Esophagus muscularis mucosa (tissue), 4 donors: Measurements from ENCODE around the gene PEPD. TPM values are rescaled to one million over a fixed set of nuclear protein-coding genes. Genes with fewer than 3 reads are reported as not detected.

Experiments
- DNase-seq: peaks from one replicate; pipeline ENCODE4 v3.0.0-alpha.2; 2017; ENCODE audit errors: extremely low spot score
- H3K27ac ChIP-seq, 4 donors: fragments of 200-600 bp; sonication (generic); replicated peaks in 1 of 4; 1 replicate in 3 of 4; 2 replicates in 1 of 4; pipeline ENCODE4 v1.5.1; 2016 to 2019; ENCODE audit warnings: mild to moderate bottlenecking in 1 of 4
- H3K27me3 ChIP-seq, 4 donors: fragments of 200-600 bp; sonication (generic); one replicate each; pipeline versions ENCODE4 v1.5.1 to v1.6.0; 2016 to 2019
- H3K36me3 ChIP-seq, 4 donors: fragments of 200-600 bp; sonication (generic); one replicate each; pipeline ENCODE4 v1.5.1; 2016 to 2019
- H3K4me1 ChIP-seq, 4 donors: fragments of 200-600 bp; sonication (generic); one replicate each; pipeline ENCODE4 v1.5.1; 2016 to 2019
- H3K4me3 ChIP-seq, 4 donors: fragments of 200-600 bp; sonication (generic); 1 replicate in 2 of 4; 2 replicates in 2 of 4; pipeline ENCODE4 v1.5.1; 2016 to 2019; ENCODE audit warnings: mild to moderate bottlenecking in 4 of 4, moderate library complexity in 1 of 4
- H3K9me3 ChIP-seq, 4 donors: fragments of 200-600 bp; sonication (generic); 1 replicate in 3 of 4; 2 replicates in 1 of 4; pipeline ENCODE4 v1.5.1; 2016 to 2019
- CTCF ChIP-seq, 3 experiments: fragments of 200-600 bp in 2 of 3; fragments of 450-650 bp in 1 of 3; sonication (generic) in 2 of 3; IDR thresholded peaks; one replicate each; pipeline ENCODE4 v1.5.1; 2017 to 2019; ENCODE audit warnings: antibody characterized with exemption in 3 of 3, mild to moderate bottlenecking in 2 of 3, moderate library complexity in 1 of 3
- EP300 ChIP-seq: sonication (generic); formaldehyde crosslinking; IDR thresholded peaks from one replicate; pipeline ENCODE4 v1.6.1; 2017; ENCODE audit warnings: antibody characterized with exemption
- POLR2A ChIP-seq: fragments of 450-650 bp; IDR thresholded peaks from one replicate; pipeline ENCODE4 v1.6.1; 2017; ENCODE audit warnings: antibody characterized with exemption, moderate library complexity, mild to moderate bottlenecking, low read depth
- POLR2AphosphoS5 ChIP-seq, 2 donors: sonication (generic); formaldehyde crosslinking; IDR thresholded peaks; one replicate each; pipeline ENCODE4 v1.6.1; 2017; ENCODE audit warnings: antibody characterized with exemption in 2 of 2
- WGBS: methylation state at CpG from one replicate; pipeline ENCODE4 v1.1.5; 2018; 5-methylcytosine and 5-hydroxymethylcytosine counted together
- intact Hi-C: fragments of 100-400 bp; cut with DNase I; formaldehyde crosslinking; loops from one replicate; pipeline ENCODE4 v1.15.1; 2023
- total RNA-seq, 4 donors: library from RNA; depleted of rRNA; stranded (reverse); fragments of >200 nt; gene quantifications; one replicate each; pipeline versions ENCODE4 v1.1.0 to v1.2.1, GENCODE V29; 2016

PEPD gene
- total RNA-seq, 4 donors from 2014 or later = 59.8 to 90.9 (median 73.0) TPM

GRCh38 chr19:33388231-33388724 is 133.3 kb downstream of the PEPD start:
- Histone ChIP-seq H3K27ac (peak overlapping the region; percentile 58 to 81 (median 70)), H3K36me3 (peaks cover 12 to 39% (median 25%) of the 10 kb centered on the region in 4 donors), H3K4me1 (peaks cover 56 to 61% (median 58%) of the 10 kb centered on the region in 4 donors), H3K9me3 (no peaks in the 10 kb centered on the region), H3K27me3 (no peaks in the 10 kb centered on the region), H3K4me3 (no peak overlapping the region)
- no peak for DNase-seq
- TF ChIP-seq POLR2A = no peak
- TF ChIP-seq POLR2AphosphoS5 (IDR thresholded peaks at IDR 0.05) = no peak
- TF ChIP-seq EP300 = no peak
- no peak for TF ChIP-seq CTCF (IDR thresholded peaks at IDR 0.05)
- 98% methylated on average over 6 of the region's 13 CpGs for WGBS
- intact Hi-C loops = no loop called here

- H3K27me3 ChIP-seq = no peaks in the 10 kb centered on the region
- peak overlapping the region in 1 of 4 donors; percentile 81 for H3K27ac ChIP-seq
- DNase-seq = no peak
- peaks cover 49 to 61% (median 53%) of the 10 kb centered on the region in 4 donors for H3K4me1 ChIP-seq
- H3K4me3 ChIP-seq = no peak overlapping the region
- intact Hi-C loops = no loop called here
- TF ChIP-seq EP300 = no peak
- no peak for TF ChIP-seq POLR2A
- no peak for TF ChIP-seq POLR2AphosphoS5 (IDR thresholded peaks at IDR 0.05)
- TF ChIP-seq CTCF (IDR thresholded peaks at IDR 0.05) = no peak
- no peaks in the 10 kb centered on the region for H3K9me3 ChIP-seq
- 96% methylated on average over 25 of the region's 39 CpGs for WGBS
- H3K36me3 ChIP-seq = peaks cover 12 to 39% (median 25%) of the 10 kb centered on the region in 4 donors
Observed at GRCh38 chr19:33387351-33388230, 134.0 kb downstream of the PEPD start.

GRCh38 chr19:33386361-33386858 is 135.2 kb downstream of the PEPD start:
- DNase-seq = no peak
- H3K27me3 ChIP-seq = no peaks in the 10 kb centered on the region
- H3K9me3 ChIP-seq = no peaks in the 10 kb centered on the region
- no peak overlapping the region for H3K4me3 ChIP-seq
- H3K36me3 ChIP-seq = peaks cover 12 to 42% (median 27%) of the 10 kb centered on the region in 4 donors
- intact Hi-C loops = no loop called here
- no peak for TF ChIP-seq POLR2A
- TF ChIP-seq EP300 = no peak
- no peak for TF ChIP-seq POLR2AphosphoS5 (IDR thresholded peaks at IDR 0.05)
- TF ChIP-seq CTCF (IDR thresholded peaks at IDR 0.05) = no peak
- 84% methylated on average over 12 of the region's 15 CpGs for WGBS
- H3K4me1 ChIP-seq = peaks cover 37 to 53% (median 47%) of the 10 kb centered on the region in 4 donors
- H3K27ac ChIP-seq = no peak overlapping the region

- H3K4me3 ChIP-seq = no peak overlapping the region
- H3K9me3 ChIP-seq = no peaks in the 10 kb centered on the region
- no peak overlapping the region for H3K27ac ChIP-seq
- no peak for DNase-seq
- H3K36me3 ChIP-seq = peaks cover 12 to 47% (median 29%) of the 10 kb centered on the region in 4 donors
- H3K27me3 ChIP-seq = no peaks in the 10 kb centered on the region
- H3K4me1 ChIP-seq = peaks cover 33 to 49% (median 42%) of the 10 kb centered on the region in 4 donors
- no peak for TF ChIP-seq POLR2A
- TF ChIP-seq EP300 = no peak
- TF ChIP-seq POLR2AphosphoS5 (IDR thresholded peaks at IDR 0.05) = no peak
- no peak for TF ChIP-seq CTCF (IDR thresholded peaks at IDR 0.05)
- intact Hi-C loops = no loop called here
- WGBS = 94% methylated on average over 6 of the region's 6 CpGs
Observed at GRCh38 chr19:33385956-33386355, 135.6 kb downstream of the PEPD start.
